Posterior vena cava (tissue), 2 donors: ENCODE results near the gene NRCAM. TPM values are rescaled to one million over a fixed set of nuclear protein-coding genes. Genes with fewer than 3 reads are reported as not detected.

Source experiments
- DNase-seq: peaks from one replicate; pipeline ENCODE4 v3.0.0-alpha.2; 2020; ENCODE audit warnings: low spot score
- intact Hi-C, 2 donors: fragments of 100-400 bp; cut with DNase I; formaldehyde crosslinking; loops; one replicate each; pipeline versions ENCODE4 v1.14.1 to v1.14.2; 2022 to 2023
- total RNA-seq, 2 donors: library from RNA; stranded (reverse); fragmentation: NEBNext Ultra II Directional; extraction: Animal tissue kit (Norgen Biotek cat#: 25700); gene quantifications; one replicate each; pipeline ENCODE4 v1.2.1, GENCODE V29; 2021
- donor health status: DM: yes; HTN: yes; CAD: no.
- donor health status: DM: yes; HTN: yes; CAD: no.

Gene NRCAM
- total RNA-seq, 2 donors from 2014 or later = 1.5 to 1.7 TPM

DNA sequence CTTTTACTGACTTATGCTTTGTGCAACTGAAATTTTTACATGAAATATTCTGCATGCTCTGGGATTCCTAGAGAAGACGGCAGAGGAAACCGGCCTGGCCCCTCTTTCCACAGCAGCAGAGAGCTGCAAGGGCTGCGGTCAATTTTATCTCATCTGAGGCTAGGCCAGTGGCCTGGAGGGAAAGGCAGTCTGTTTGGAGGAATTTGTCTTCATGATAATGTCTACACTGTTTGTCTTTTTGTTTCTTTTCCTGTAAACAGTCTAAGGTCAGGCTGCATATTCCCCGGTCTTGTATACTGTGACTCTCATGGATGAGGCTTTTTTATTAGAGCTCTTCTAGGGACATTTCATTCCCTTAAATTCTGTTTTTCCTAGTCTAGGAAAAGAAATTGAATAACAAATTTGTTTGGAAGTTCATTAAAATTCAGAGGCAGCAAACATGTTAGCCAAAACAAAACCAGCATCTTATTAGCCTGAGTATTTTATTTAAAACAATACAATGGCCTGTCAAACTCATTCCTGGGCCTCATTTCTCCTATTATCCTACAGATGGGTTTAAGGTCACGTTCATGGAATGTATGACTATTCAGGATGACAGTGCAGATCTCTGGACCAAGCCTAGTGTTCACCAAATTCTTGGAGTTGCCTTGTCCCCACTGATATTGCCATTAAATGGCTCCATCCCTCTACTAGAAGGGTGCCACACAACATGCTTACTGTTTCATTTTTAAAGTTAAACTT is 352.5 kb downstream of the NRCAM start:
- intact Hi-C loops = no loop called here
- DNase-seq = no peak

DNA sequence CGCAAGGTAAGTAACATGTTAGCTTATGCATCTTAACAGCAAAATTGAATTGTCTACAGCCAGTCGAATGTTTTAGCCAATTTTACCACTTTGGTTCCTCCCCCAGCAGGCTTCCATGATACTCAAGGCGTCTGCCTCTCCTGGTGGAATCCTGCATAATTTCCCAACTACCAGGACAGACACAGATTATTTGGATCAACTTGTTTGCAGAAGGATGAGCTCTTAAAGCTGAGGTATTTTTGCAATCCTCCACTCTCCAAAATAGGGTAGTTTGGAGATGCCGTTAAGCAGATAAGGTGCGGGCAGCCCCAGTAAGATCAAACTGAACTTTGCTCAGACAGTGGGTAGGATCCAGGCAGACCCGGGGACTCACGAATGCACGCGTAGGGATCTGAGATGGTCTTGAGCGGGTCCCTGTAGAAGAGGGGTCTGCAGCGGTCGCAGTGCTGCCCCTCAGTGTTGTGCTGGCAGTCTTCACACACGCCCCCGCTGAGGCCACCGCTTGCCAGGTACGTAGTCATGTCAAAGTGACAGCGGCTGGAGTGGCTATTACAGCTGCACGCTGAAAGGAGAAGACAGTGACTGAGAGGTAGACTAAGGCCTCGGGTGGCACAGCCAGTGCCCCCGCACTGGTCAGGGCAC is 353.4 kb downstream of the NRCAM start:
- DNase-seq = no peak
- intact Hi-C loops = no loop called here

DNA sequence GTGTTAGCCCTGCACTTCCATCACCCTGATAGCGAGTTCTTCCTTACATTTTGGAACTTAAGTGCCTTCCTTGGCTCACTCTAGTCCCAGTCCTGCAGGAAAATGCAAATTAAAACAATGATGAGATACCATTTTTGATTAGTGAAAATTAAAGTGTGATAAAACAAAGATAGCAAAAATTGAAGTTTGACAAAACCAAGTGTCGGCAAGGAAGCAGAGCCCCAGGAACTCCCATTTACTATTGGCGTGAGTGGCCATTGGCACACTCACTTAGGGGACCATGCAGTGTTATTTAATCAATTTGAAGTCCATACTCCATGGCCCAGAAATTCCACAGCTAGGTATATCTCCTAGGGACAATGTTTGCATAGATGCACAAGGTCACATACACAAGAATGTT is 354.5 kb downstream of the NRCAM start:
- intact Hi-C loops = no loop called here
- no peak for DNase-seq

DNA sequence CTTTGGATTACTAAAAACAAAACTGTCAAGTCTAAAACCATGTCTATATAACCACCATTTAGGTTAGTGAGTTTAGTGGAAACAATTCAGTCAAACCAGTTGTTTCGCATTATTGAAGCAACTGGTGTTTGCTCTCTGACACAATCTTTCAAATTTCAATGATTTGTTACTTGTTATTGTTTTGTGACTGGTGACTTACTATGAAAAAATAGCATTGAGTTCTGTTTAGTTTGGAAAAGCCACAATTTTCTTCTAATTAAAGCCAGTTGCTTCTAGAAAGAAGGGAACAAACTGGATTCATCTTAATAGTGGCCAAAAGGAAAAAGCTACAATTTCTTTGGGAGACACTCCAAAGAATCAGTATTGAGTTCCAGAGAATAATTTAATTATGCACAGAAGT is 356.5 kb downstream of the NRCAM start:
- no peak for DNase-seq
- intact Hi-C loops = no loop called here

DNA sequence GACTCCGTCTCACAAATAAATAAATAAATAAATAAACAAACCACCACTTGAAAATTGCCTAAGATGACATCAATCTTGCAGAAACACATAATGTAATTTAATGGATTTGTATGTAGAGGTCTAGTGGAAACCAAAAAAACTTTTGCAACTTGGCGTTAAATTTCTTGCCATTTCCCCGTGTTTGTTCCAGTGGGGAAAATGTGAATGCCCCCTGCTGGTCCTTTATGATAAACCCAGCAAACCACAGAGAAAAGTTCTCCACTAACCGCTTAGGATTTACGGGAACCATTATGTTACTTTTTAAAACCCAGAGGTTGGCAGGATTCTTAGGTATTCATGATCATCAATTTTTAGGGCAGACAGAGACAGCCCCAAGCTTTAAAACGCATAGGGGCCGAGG is 358.5 kb downstream of the NRCAM start:
- intact Hi-C loops = no loop called here

More for the DNA sequence above, 358.5 kb downstream of the NRCAM start:
- no peak for DNase-seq

Other genes starting within 250 kb of the NRCAM start
- gene PNPLA8, start 69.7 kb upstream of the NRCAM start, total RNA-seq = 10 to 100 TPM; 39.6 to 46.6 TPM
- 10 to 100 TPM; 21.3 to 27.9 TPM for gene THAP5, start 113.3 kb upstream of the NRCAM start, total RNA-seq
- gene DNAJB9, start 113.4 kb upstream of the NRCAM start, total RNA-seq = 10 to 100 TPM; 29.2 to 30.0 TPM